Fibroblast of the conjunctiva (primary cell): ENCODE results near the gene MTA1.

Experiments used
- DNase-seq: peaks from one replicate; pipeline ENCODE4 v3.0.0-alpha.2; 2010; ENCODE audit warnings: low read depth

Gene MTA1

GRCh38 chr14:105445901-105446845, 26.5 kb downstream of the MTA1 start:
- DNase-seq, result no peak

GRCh38 chr14:105446971-105447370, 27.3 kb downstream of the MTA1 start:
- DNase-seq, result no peak

GRCh38 chr14:105447651-105448640, 28.3 kb downstream of the MTA1 start:
- DNase-seq, result no peak

- DNase-seq, result peak; percentile 8
Observed at GRCh38 chr14:105448706-105449111, 29.1 kb downstream of the MTA1 start.

GRCh38 chr14:105449276-105450122, 29.9 kb downstream of the MTA1 start:
- no peak for DNase-seq

- no peak for DNase-seq
Observed at GRCh38 chr14:105450123-105450505, 30.5 kb downstream of the MTA1 start.

GRCh38 chr14:105450864-105451720, 31.5 kb downstream of the MTA1 start:
- DNase-seq, result no peak

GRCh38 chr14:105452963-105453362, 33.3 kb downstream of the MTA1 start:
- DNase-seq, result no peak

- no peak for DNase-seq
Observed at GRCh38 chr14:105453847-105454246, 34.2 kb downstream of the MTA1 start.

GRCh38 chr14:105455086-105455640, 35.5 kb downstream of the MTA1 start:
- no peak for DNase-seq

- no peak for DNase-seq
Observed at GRCh38 chr14:105455766-105456660, 36.4 kb downstream of the MTA1 start.

GRCh38 chr14:105456736-105457617, 37.4 kb downstream of the MTA1 start:
- no peak for DNase-seq

- no peak for DNase-seq
Observed at GRCh38 chr14:105458010-105458409, 38.4 kb downstream of the MTA1 start.

- no peak for DNase-seq
Observed at GRCh38 chr14:105458571-105458970, 38.9 kb downstream of the MTA1 start.

GRCh38 chr14:105460116-105460515, 40.5 kb downstream of the MTA1 start:
- no peak for DNase-seq

- DNase-seq, result no peak
Observed at GRCh38 chr14:105460616-105461015, 41.0 kb downstream of the MTA1 start.

- DNase-seq, result no peak
Observed at GRCh38 chr14:105461903-105462302, 42.3 kb downstream of the MTA1 start.

GRCh38 chr14:105464501-105464900, 44.9 kb downstream of the MTA1 start:
- no peak for DNase-seq
